Measurements from ENCODE around the gene RPL7L1. TPM values are rescaled to one million over a fixed set of nuclear protein-coding genes. Genes with fewer than 3 reads are reported as not detected.
"Not testable (repeated sequence)": the region's sequence is repeated elsewhere in the genome, so short reads cannot be mapped to it uniquely, and the experiment has no call there.

RPL7L1 gene
- total RNA-seq, 1 experiment from 2014 or later: 103 TPM

DNA sequence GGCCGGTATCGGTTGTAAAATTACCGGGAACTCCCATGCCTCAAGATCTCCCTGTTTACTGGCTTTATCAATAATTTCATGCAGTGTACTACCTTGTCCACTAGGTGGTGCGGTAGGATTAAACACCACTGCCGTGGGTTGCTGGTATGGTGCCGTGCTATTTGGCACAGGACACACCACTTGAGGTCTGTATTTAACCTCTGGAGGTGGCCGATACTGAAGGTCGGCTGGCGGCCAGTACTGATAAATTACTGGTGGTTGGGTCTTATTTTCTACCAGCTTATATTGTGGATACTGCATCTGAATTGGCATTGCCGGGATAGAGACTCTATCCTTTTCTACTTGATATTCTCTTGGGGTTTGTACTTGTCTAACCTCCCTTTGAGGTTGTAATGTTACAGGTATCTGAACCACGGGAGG lies 22.1 kb downstream of the RPL7L1 start:
- H3K4me1 Mint-ChIP-seq (ENCODE audit: low read depth, unreplicated experiment): peaks cover 19% of the 10 kb centered on the region
- no peaks in the 10 kb centered on the region for H3K9me3 ChIP-seq
- no TSS peak for BruUV-seq (replicated peaks)
- H3K4me3 ChIP-seq (ENCODE audit: low read depth, low read length): no peak overlapping the region
- H3K36me3 Mint-ChIP-seq (ENCODE audit: insufficient read depth, unreplicated experiment): no peaks in the 10 kb centered on the region
- H3K27me3 ChIP-seq (replicated peaks; ENCODE audit: control insufficient read depth, insufficient read depth, low read length): no peaks in the 10 kb centered on the region
- ChIA-PET CTCF (interaction anchor here (1.8 kb wide), 1 partner anchor 28 kb away, joined by 4 read pairs; the partner anchor contains the start of gene CNPY3), POLR2A (no interaction called here)
- peak; percentile 78 to 85 for DNase-seq
- no peak overlapping the region for H3K27ac Mint-ChIP-seq (ENCODE audit: unreplicated experiment)
- no peaks in the 10 kb centered on the region for H3K27me3 Mint-ChIP-seq (ENCODE audit: insufficient read depth, unreplicated experiment)
- intact Hi-C loops (cut with micrococcal nuclease; ENCODE audit: unreplicated experiment): loop anchor here (1.0 to 10.0 kb wide), 9 partner anchors 28 to 603 kb away; partner anchors contain the start of genes CNPY3, CUL7, GNMT and PPP2R5D
- TF ChIP-seq, protein P1, sequence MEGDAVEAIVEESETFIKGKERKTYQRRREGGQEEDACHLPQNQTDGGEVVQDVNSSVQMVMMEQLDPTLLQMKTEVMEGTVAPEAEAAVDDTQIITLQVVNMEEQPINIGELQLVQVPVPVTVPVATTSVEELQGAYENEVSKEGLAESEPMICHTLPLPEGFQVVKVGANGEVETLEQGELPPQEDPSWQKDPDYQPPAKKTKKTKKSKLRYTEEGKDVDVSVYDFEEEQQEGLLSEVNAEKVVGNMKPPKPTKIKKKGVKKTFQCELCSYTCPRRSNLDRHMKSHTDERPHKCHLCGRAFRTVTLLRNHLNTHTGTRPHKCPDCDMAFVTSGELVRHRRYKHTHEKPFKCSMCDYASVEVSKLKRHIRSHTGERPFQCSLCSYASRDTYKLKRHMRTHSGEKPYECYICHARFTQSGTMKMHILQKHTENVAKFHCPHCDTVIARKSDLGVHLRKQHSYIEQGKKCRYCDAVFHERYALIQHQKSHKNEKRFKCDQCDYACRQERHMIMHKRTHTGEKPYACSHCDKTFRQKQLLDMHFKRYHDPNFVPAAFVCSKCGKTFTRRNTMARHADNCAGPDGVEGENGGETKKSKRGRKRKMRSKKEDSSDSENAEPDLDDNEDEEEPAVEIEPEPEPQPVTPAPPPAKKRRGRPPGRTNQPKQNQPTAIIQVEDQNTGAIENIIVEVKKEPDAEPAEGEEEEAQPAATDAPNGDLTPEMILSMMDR (IDR thresholded peaks at IDR 0.05; ENCODE audit: insufficient read depth in 1 of 2, low read depth in 1 of 2, low read length in 1 of 2, severe bottlenecking in 1 of 2, unreplicated experiment in 1 of 2): peak; percentile 74 to 86
- H3K9me3 Mint-ChIP-seq (ENCODE audit: unreplicated experiment): no peaks in the 10 kb centered on the region
- no peaks in the 10 kb centered on the region for H3K36me3 ChIP-seq (ENCODE audit: control insufficient read depth, insufficient read depth, low read length)
- peak overlapping the region; percentile 53 for H3K4me3 Mint-ChIP-seq (ENCODE audit: unreplicated experiment)
- peaks cover 21% of the 10 kb centered on the region for H3K4me1 ChIP-seq

DNA sequence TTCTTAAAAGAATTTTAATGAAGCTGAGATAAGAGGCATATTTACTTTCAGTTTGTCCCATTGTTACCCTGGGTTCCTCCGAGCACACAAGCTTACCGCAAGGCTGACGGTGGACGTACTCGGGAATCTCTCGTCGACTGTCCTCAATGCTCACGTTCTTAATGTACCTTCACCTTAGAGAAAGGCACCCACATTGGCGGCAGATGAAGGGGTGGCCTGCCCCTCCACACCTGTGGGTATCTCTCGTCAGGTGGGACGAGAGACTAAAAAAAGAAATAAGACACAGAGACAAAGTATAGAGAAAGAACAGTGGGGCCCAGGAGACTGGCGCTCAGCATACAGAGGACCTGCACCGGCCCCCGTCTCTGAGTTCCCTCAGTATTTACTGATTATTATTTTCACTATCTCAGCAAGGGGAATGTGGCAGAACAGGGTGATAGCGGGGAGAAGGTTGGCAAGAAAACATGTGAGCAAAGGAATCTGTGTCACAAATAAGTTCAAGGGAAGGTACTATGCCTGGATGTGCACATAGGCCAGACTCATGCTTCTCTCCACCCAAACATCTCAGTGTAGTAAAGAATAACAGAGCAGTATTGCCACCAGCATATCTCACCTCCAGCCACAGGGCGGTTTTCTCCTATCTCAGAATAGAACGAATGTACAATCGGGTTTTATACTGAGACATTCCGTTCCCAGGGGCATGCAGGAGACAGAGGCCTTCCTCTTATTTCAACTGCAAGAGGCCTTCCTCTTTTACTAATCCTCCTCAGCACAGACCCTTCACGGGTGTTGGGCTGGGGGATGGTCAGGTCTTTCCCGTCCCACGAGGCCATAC lies 23.2 kb downstream of the RPL7L1 start:
- H3K4me1 ChIP-seq: peaks cover 21% of the 10 kb centered on the region
- intact Hi-C loops (cut with micrococcal nuclease; ENCODE audit: unreplicated experiment): loop anchor here (5.0 to 10.0 kb wide), 4 partner anchors 82 to 602 kb away; partner anchors contain the start of genes CUL7 and PPP2R5D
- DNase-seq; H3K36me3 ChIP-seq (ENCODE audit: control insufficient read depth, insufficient read depth, low read length); POLR2A ChIA-PET; H3K27me3 ChIP-seq (replicated peaks; ENCODE audit: control insufficient read depth, insufficient read depth, low read length); H3K27me3 Mint-ChIP-seq (ENCODE audit: insufficient read depth, unreplicated experiment); BruUV-seq (replicated peaks); H3K9me3 ChIP-seq; H3K9me3 Mint-ChIP-seq (ENCODE audit: unreplicated experiment); H3K36me3 Mint-ChIP-seq (ENCODE audit: insufficient read depth, unreplicated experiment); H3K4me3 ChIP-seq (ENCODE audit: low read depth, low read length): not testable (repeated sequence)
- CTCF ChIA-PET: interaction anchor here (0.5 to 0.6 kb wide), 2 partner anchors 95 to 433 kb away, joined by 3 to 10 read pairs; no protein-coding TSS in a partner anchor
- H3K27ac Mint-ChIP-seq (ENCODE audit: unreplicated experiment): peak overlapping the region; percentile 58
- peak overlapping the region; percentile 53 for H3K4me3 Mint-ChIP-seq (ENCODE audit: unreplicated experiment)
- peaks cover 19% of the 10 kb centered on the region for H3K4me1 Mint-ChIP-seq (ENCODE audit: low read depth, unreplicated experiment)

DNA sequence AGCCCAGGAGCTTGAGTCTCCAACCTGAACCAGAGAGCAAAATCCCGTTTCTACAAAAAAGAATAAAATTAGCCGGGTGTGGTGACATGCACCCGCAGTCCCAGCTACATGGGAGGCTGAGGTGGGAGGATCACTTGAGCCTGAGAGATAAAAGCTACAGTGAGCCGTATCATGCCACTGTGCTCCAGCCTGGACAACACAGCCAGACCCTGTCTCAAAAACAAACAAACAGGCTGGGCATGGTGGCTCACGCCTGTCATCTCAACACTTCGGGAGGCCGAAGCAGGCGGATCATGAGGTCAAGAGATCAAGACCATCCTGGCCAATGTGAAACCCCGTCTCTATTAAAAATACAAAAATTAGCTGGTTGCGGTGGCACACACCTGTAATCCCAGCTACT lies 25.1 kb downstream of the RPL7L1 start:
- no TSS peak for BruUV-seq (replicated peaks)
- ChIA-PET CTCF (interaction anchor here (0.7 kb wide), 3 partner anchors 18 to 1190 kb away, joined by 3 to 5 read pairs (median 3); partner anchors contain the start of gene CNPY3), POLR2A (interaction anchor here (0.6 to 0.7 kb wide), 3 partner anchors 80 to 266 kb away, joined by 3 to 9 read pairs (median 3); partner anchors contain the start of gene PPP2R5D)

More for the DNA sequence above, 25.1 kb downstream of the RPL7L1 start:
- Mint-ChIP-seq H3K27me3 (ENCODE audit: insufficient read depth, unreplicated experiment) (no peaks in the 10 kb centered on the region), H3K4me1 (ENCODE audit: low read depth, unreplicated experiment) (peaks cover 19% of the 10 kb centered on the region), H3K27ac (ENCODE audit: unreplicated experiment) (no peak overlapping the region), H3K4me3 (ENCODE audit: unreplicated experiment) (no peak overlapping the region), H3K9me3 (ENCODE audit: unreplicated experiment) (no peaks in the 10 kb centered on the region), H3K36me3 (ENCODE audit: insufficient read depth, unreplicated experiment) (no peaks in the 10 kb centered on the region)
- H3K27me3 ChIP-seq (replicated peaks; ENCODE audit: control insufficient read depth, insufficient read depth, low read length): no peaks in the 10 kb centered on the region
- DNase-seq: no peak
- no peaks in the 10 kb centered on the region for H3K9me3 ChIP-seq
- H3K4me3 ChIP-seq (ENCODE audit: low read depth, low read length): no peak overlapping the region
- H3K36me3 ChIP-seq (ENCODE audit: control insufficient read depth, insufficient read depth, low read length): no peaks in the 10 kb centered on the region
- intact Hi-C loops (cut with micrococcal nuclease; ENCODE audit: unreplicated experiment): loop anchor here (5.0 to 10.0 kb wide), 4 partner anchors 80 to 600 kb away; partner anchors contain the start of genes CUL7 and PPP2R5D
- TF ChIP-seq, protein P1 (IDR thresholded peaks at IDR 0.05; ENCODE audit: insufficient read depth in 1 of 2, low read depth in 1 of 2, low read length in 1 of 2, severe bottlenecking in 1 of 2, unreplicated experiment in 1 of 2): no peak
- H3K4me1 ChIP-seq: peaks cover 21% of the 10 kb centered on the region
